A673 (cell line): ENCODE data around the gene PFDN2. TPM values are rescaled to one million over a fixed set of nuclear protein-coding genes. Genes with fewer than 3 reads are reported as not detected.

ENCODE experiments used
- BruUV-seq: library from RNA; stranded (reverse); fragments of 400-500 nt; replicated peaks from 2 replicates; lab custom pipeline; 2021; lab: Mats Ljungman, UMichigan
- CTCF ChIA-PET: fragments of 300-600 bp; sonication (Branson Sonifier 250); formaldehyde crosslinking; loops from one replicate; lab custom pipeline; 2022; ENCODE audit warnings: antibody characterized with exemption; lab: Charles Lee
- POLR2A ChIA-PET: fragments of 300-600 bp; sonication (Branson Sonifier 250); formaldehyde crosslinking; loops from one replicate; lab custom pipeline; 2022; ENCODE audit warnings: antibody characterized with exemption; ENCODE audit not compliant: low non-redundant PET; lab: Charles Lee
- DNase-seq: peaks from one replicate; pipeline ENCODE4 v3.0.0-alpha.2; 2015; ENCODE audit warnings: low spot score
- H3K27ac ChIP-seq: fragments of 200-600 bp; sonication (generic); 2 replicates; pipeline ENCODE4 v1.5.1; 2016; ENCODE audit warnings: mixed run types, low read depth, mild to moderate bottlenecking, mixed read lengths, antibody characterized with exemption, low read length; ENCODE audit not compliant: poor library complexity, severe bottlenecking
- H3K27me3 ChIP-seq: fragments of 200-600 bp; sonication (generic); replicated peaks from 2 replicates; pipeline ENCODE4 v1.6.1; 2017; ENCODE audit warnings: mixed run types, low read depth, mild to moderate bottlenecking, mixed read lengths, antibody characterized with exemption, low read length; ENCODE audit not compliant: insufficient read depth, poor library complexity
- H3K36me3 ChIP-seq: fragments of 200-600 bp; sonication (generic); 2 replicates; pipeline ENCODE4 v1.6.1; 2016; ENCODE audit warnings: mixed run types, mild to moderate bottlenecking, mixed read lengths, antibody characterized with exemption, low read length; ENCODE audit not compliant: insufficient read depth, poor library complexity, severe bottlenecking
- H3K4me1 ChIP-seq: fragments of 200-600 bp; sonication (generic); 2 replicates; pipeline ENCODE4 v1.6.1; 2017; ENCODE audit warnings: mixed run types, mild to moderate bottlenecking, mixed read lengths, antibody characterized with exemption, low read length; ENCODE audit not compliant: insufficient read depth, poor library complexity, severe bottlenecking
- H3K4me3 ChIP-seq: fragments of 200-600 bp; sonication (generic); 2 replicates; pipeline ENCODE4 v1.5.1; 2016; ENCODE audit warnings: low read depth, mixed run types, mild to moderate bottlenecking, mixed read lengths, low read length; ENCODE audit not compliant: poor library complexity, severe bottlenecking
- H3K9me3 ChIP-seq: fragments of 200-600 bp; sonication (generic); 2 replicates; pipeline ENCODE4 v1.6.1; 2016; ENCODE audit warnings: mixed run types, low read depth, mild to moderate bottlenecking, mixed read lengths, antibody characterized with exemption, low read length; ENCODE audit not compliant: poor library complexity, severe bottlenecking
- EZH2 ChIP-seq: fragments of 200-600 bp; sonication (generic); IDR thresholded peaks from 2 replicates; pipeline ENCODE4 v1.6.1; 2017; ENCODE audit warnings: borderline replicate concordance, low read depth, mild to moderate bottlenecking, mixed read lengths, antibody characterized with exemption, low read length; ENCODE audit not compliant: poor library complexity, severe bottlenecking
- intact Hi-C: fragments of 100-400 bp; cut with micrococcal nuclease; formaldehyde crosslinking; loops from one replicate; pipeline ENCODE4 v1.10.0; 2022; ENCODE audit not compliant: unreplicated experiment
- total RNA-seq: library from RNA; stranded (reverse); gene quantifications from 2 replicates; pipeline ENCODE4 v1.2.3, GENCODE V29; 2021
- TF ChIP-seq, protein P1 (sequence below): fragments of 300-800, 200-600 bp; sonication (generic); conservative IDR thresholded peaks from 2 replicates; pipeline ENCODE4 v1.5.1; 2017; ENCODE audit warnings: low read depth, mild to moderate bottlenecking, antibody characterized with exemption, low read length, moderate library complexity, mixed read lengths

PFDN2 gene
- total RNA-seq, 1 experiment from 2014 or later: 131 TPM

DNA sequence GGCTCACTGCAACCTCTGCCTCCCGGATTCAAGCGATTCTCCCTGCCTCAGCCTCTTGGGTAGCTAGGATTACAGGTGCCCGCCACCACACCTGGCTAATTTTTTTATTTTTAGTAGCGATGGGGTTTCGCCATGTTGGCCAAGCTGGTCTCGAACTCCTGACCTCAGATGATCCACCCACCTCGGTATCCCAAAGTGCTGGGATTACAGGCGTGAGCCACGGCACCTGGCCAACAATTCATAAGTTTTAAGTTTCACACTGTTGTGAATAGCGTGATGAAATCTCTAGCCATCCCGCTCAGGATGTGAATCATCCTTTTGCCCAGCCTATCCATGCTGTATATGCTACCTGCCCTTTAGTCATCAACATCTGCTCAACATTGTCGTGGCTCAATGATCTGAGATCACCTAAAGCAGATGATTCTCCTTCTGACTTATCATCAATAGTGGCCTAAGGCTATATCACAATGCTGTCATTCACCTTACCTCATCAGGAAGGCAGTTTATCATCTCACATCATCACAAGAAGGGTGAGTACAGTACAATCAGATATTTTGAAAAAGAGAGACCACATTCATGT, 2.6 kb downstream of the PFDN2 start:
- no TSS peak for BruUV-seq

DNA sequence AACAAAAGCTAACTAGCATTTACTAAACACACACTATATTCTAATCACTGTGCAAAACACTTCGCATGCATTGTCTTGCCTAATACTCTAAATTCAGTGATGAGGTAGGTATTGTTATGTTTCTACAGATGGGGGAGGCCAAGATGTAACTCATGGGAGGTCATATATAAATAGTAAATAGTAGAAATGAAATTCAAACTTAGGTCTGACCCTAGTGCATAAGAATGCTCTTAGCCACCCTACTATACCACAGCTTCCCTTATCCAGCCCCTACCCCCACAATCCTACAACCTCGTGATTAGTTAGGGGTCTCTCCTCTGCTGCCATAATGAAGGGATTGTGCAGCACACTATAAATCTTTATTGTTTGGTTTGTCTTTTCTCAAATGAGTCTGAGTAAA, 3.3 kb downstream of the PFDN2 start:
- Histone ChIP-seq H3K4me3 (no peak overlapping the region), H3K36me3 (no peaks in the 10 kb centered on the region), H3K27ac (no peak overlapping the region), H3K27me3 (no peaks in the 10 kb centered on the region), H3K4me1 (peaks cover 12% of the 10 kb centered on the region), H3K9me3 (no peaks in the 10 kb centered on the region)
- DNase-seq: no peak
- intact Hi-C loops: no loop called here
- BruUV-seq: no TSS peak
- TF ChIP-seq EZH2: no peak
- TF ChIP-seq, protein P1, sequence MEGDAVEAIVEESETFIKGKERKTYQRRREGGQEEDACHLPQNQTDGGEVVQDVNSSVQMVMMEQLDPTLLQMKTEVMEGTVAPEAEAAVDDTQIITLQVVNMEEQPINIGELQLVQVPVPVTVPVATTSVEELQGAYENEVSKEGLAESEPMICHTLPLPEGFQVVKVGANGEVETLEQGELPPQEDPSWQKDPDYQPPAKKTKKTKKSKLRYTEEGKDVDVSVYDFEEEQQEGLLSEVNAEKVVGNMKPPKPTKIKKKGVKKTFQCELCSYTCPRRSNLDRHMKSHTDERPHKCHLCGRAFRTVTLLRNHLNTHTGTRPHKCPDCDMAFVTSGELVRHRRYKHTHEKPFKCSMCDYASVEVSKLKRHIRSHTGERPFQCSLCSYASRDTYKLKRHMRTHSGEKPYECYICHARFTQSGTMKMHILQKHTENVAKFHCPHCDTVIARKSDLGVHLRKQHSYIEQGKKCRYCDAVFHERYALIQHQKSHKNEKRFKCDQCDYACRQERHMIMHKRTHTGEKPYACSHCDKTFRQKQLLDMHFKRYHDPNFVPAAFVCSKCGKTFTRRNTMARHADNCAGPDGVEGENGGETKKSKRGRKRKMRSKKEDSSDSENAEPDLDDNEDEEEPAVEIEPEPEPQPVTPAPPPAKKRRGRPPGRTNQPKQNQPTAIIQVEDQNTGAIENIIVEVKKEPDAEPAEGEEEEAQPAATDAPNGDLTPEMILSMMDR: no peak
- POLR2A ChIA-PET: no interaction called here
- CTCF ChIA-PET: no interaction called here

More for the DNA sequence above, 2.6 kb downstream of the PFDN2 start:
- peaks cover 6% of the 10 kb centered on the region for H3K36me3 ChIP-seq
- DNase-seq: no peak
- TF ChIP-seq, protein P1: no peak
- TF ChIP-seq EZH2: no peak
- ChIA-PET POLR2A (no interaction called here), CTCF (no interaction called here)
- peaks cover 12% of the 10 kb centered on the region for H3K4me1 ChIP-seq
- H3K27me3 ChIP-seq: no peaks in the 10 kb centered on the region
- intact Hi-C loops: no loop called here
- H3K9me3 ChIP-seq: no peaks in the 10 kb centered on the region
- H3K4me3 ChIP-seq: no peak overlapping the region
- H3K27ac ChIP-seq: no peak overlapping the region

DNA sequence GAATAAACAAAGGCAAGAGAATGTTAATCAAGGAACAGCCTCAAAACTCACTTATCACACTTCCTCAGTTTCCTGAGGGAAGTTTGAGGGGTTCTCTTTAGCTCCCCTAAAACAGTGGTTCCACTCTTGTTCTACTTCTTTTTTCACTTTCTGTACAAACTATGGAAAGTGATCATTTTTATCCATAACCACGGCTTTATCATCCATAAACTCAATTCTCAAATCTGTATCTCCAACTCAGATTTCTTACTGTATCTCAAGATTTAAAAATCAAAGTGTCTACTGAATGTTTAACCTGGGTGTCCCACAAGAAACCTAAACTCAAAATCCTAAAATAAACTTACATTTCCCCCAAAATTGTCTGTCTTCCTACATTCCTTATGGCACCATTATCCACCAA, 3.9 kb downstream of the PFDN2 start:
- intact Hi-C loops: no loop called here
- no peaks in the 10 kb centered on the region for H3K36me3 ChIP-seq
- no peak overlapping the region for H3K4me3 ChIP-seq
- H3K27ac ChIP-seq: no peak overlapping the region
- H3K4me1 ChIP-seq: peaks cover 6% of the 10 kb centered on the region
- BruUV-seq: no TSS peak
- ChIA-PET POLR2A (no interaction called here), CTCF (no interaction called here)
- no peak for DNase-seq
- H3K27me3 ChIP-seq: no peaks in the 10 kb centered on the region
- TF ChIP-seq EZH2: no peak
- TF ChIP-seq, protein P1: no peak
- H3K9me3 ChIP-seq: no peaks in the 10 kb centered on the region
